ENCODE results near the gene SV2C. TPM values are rescaled to one million over a fixed set of nuclear protein-coding genes. Genes with fewer than 3 reads are reported as not detected.

The SV2C gene
- total and polyA plus RNA-seq, 2 donors (not counting 1 experiment from before 2014, with no cell fraction given) = not detected

- H3K27ac ChIP-seq (ENCODE audit: low read length in 2 of 2) = no peak overlapping the region
- Mint-ChIP-seq H3K9me3 (ENCODE audit: insufficient read depth) (no peaks in the 10 kb centered on the region), H3K4me3 (no peak overlapping the region), H3K4me1 (no peaks in the 10 kb centered on the region), H3K27me3 (peaks cover 3% of the 10 kb centered on the region), H3K27ac (no peak overlapping the region)
- H3K4me2 ChIP-seq (replicated peaks; ENCODE audit: low read depth, low read length, poor library complexity, severe bottlenecking) = no peak overlapping the region
- TF ChIP-seq EZH2 (IDR thresholded peaks at IDR 0.05; ENCODE audit: borderline replicate concordance, insufficient read depth, low read depth, low read length, poor library complexity, severe bottlenecking) (no peak), CTCF (IDR thresholded peaks at IDR 0.05) (no peak)
- no peaks in the 10 kb centered on the region for H4K20me1 ChIP-seq (ENCODE audit: control insufficient read depth, insufficient read depth, low read length, poor library complexity, severe bottlenecking)
- CTCF ChIA-PET = no interaction called here
- no peak for DNase-seq
- ATAC-seq (ENCODE audit: low read depth) = no peak
- H3K4me1 ChIP-seq (ENCODE audit: control insufficient read depth in 2 of 2, insufficient read depth in 2 of 2, low read length in 2 of 2) = no peaks in the 10 kb centered on the region
- no peak overlapping the region for H3K9ac ChIP-seq (ENCODE audit: low read length)
- POLR2A ChIA-PET = no interaction called here
- no peak overlapping the region for H2AFZ ChIP-seq (ENCODE audit: insufficient read depth, low read depth, low read length, poor library complexity, severe bottlenecking)
- H3K79me2 ChIP-seq (ENCODE audit: control insufficient read depth, insufficient read depth, low read length) = no peaks in the 10 kb centered on the region
- H3K9me3 ChIP-seq (ENCODE audit: control extremely low read depth in 1 of 3, control insufficient read depth in 2 of 3, insufficient read depth in 1 of 3, low read length in 2 of 3) = no peaks in the 10 kb centered on the region
- no peak overlapping the region for H3K4me3 ChIP-seq (ENCODE audit: control extremely low read depth in 1 of 5, extremely low read depth in 1 of 5, insufficient read depth in 1 of 5, low read depth in 2 of 5, low read length in 4 of 5)
- intact Hi-C loops (cut with micrococcal nuclease) = no loop called here
- WGBS (ENCODE audit: insufficient coverage) = 38% methylated on average over 1 of the region's 2 CpGs
- no peaks in the 10 kb centered on the region for H3K36me3 ChIP-seq (replicated peaks in 1 of 2; ENCODE audit: control extremely low read depth in 1 of 2, control insufficient read depth in 1 of 2, extremely low read depth in 1 of 2, insufficient read depth in 2 of 2, low read length in 1 of 2)
- H3K27me3 ChIP-seq (replicated peaks in 1 of 4; ENCODE audit: control extremely low read depth in 1 of 4, control insufficient read depth in 3 of 4, insufficient read depth in 4 of 4, low read length in 3 of 4) = no peaks in the 10 kb centered on the region
These were observed 140.5 kb downstream of the SV2C start for GRCh38 chr5:76223696-76224095.

- H3K9ac ChIP-seq (ENCODE audit: low read length) = no peak overlapping the region
These were observed 141.7 kb downstream of the SV2C start for GRCh38 chr5:76224898-76225297.

More at GRCh38 chr5:76224898-76225297, 141.7 kb downstream of the SV2C start:
- Histone ChIP-seq H3K9me3 (ENCODE audit: control extremely low read depth in 1 of 3, control insufficient read depth in 2 of 3, insufficient read depth in 1 of 3, low read length in 2 of 3) (no peaks in the 10 kb centered on the region), H3K4me2 (replicated peaks; ENCODE audit: low read depth, low read length, poor library complexity, severe bottlenecking) (no peak overlapping the region), H3K4me1 (ENCODE audit: control insufficient read depth in 2 of 2, insufficient read depth in 2 of 2, low read length in 2 of 2) (no peaks in the 10 kb centered on the region), H3K36me3 (replicated peaks in 1 of 2; ENCODE audit: control extremely low read depth in 1 of 2, control insufficient read depth in 1 of 2, extremely low read depth in 1 of 2, insufficient read depth in 2 of 2, low read length in 1 of 2) (no peaks in the 10 kb centered on the region), H3K27me3 (replicated peaks in 1 of 4; ENCODE audit: control extremely low read depth in 1 of 4, control insufficient read depth in 3 of 4, insufficient read depth in 4 of 4, low read length in 3 of 4) (peaks cover 0 to 3% (median 0%) of the 10 kb centered on the region in 4 experiments), H4K20me1 (ENCODE audit: control insufficient read depth, insufficient read depth, low read length, poor library complexity, severe bottlenecking) (no peaks in the 10 kb centered on the region), H2AFZ (ENCODE audit: insufficient read depth, low read depth, low read length, poor library complexity, severe bottlenecking) (no peak overlapping the region), H3K27ac (ENCODE audit: low read length in 2 of 2) (no peak overlapping the region), H3K4me3 (ENCODE audit: control extremely low read depth in 1 of 5, extremely low read depth in 1 of 5, insufficient read depth in 1 of 5, low read depth in 2 of 5, low read length in 4 of 5) (no peak overlapping the region), H3K79me2 (ENCODE audit: control insufficient read depth, insufficient read depth, low read length) (no peaks in the 10 kb centered on the region)
- no peaks in the 10 kb centered on the region for H3K9me3 Mint-ChIP-seq (ENCODE audit: insufficient read depth)
- H3K27ac Mint-ChIP-seq = no peak overlapping the region
- H3K4me3 Mint-ChIP-seq = no peak overlapping the region
- intact Hi-C loops (cut with micrococcal nuclease) = no loop called here
- no peak for TF ChIP-seq EZH2 (IDR thresholded peaks at IDR 0.05; ENCODE audit: borderline replicate concordance, insufficient read depth, low read depth, low read length, poor library complexity, severe bottlenecking)
- no peak for TF ChIP-seq CTCF (IDR thresholded peaks at IDR 0.05)
- WGBS (ENCODE audit: insufficient coverage) = 100% methylated on average over 1 of the region's 1 CpG
- POLR2A ChIA-PET = no interaction called here
- CTCF ChIA-PET = no interaction called here
- no peaks in the 10 kb centered on the region for H3K27me3 Mint-ChIP-seq
- ATAC-seq (ENCODE audit: low read depth) = no peak
- DNase-seq = no peak
- H3K4me1 Mint-ChIP-seq = no peaks in the 10 kb centered on the region
